ENCODE data around the gene COQ4.

Gene COQ4

DNA sequence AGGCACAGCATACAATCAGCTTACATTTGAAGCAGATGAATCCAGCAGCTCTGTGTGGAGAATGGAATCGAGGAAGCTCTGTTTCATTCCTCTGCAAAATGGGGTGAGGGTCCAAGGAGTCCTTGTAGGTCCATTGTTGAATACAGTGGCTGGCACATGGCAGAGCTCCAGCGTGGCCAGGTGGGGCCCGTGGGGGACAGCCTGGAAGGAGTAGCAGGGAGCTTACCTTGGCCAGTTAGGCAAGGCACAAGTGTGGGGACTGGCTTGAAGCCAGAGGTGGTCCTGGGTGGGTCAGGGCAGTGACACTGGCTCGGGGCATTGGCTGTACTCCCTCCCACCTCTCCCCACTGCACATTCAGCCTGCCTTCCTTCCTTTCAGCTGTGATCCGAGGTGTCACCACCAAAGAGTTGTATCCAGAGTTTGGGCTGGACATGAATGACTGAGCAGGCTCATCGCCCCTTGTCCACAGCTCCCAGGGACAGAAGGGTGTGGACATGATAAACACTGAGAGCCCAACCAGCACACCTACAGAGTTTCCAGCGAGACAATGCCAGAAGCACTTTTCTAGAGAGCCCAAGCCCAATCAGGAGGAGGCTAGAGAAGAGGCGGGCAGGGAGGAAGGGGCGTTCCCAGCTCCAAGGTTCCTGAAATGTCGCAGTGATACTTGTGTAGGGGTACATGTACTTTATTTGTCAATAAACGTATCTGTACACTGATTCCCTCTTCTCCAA is 34.2 kb upstream of the COQ4 start:
- H2BK5ac ChIP-seq (ENCODE audit: low read length): no peak overlapping the region
- H3K79me2 ChIP-seq (ENCODE audit: control insufficient read depth, insufficient read depth, low read length): no peaks in the 10 kb centered on the region
- H3K27me3 ChIP-seq (ENCODE audit: insufficient read depth, low read length, poor library complexity): no peaks in the 10 kb centered on the region
- H4K5ac ChIP-seq (ENCODE audit: low read length): no peak overlapping the region
- no peak overlapping the region for H3K27ac ChIP-seq (ENCODE audit: low read depth, low read length)
- no peak for DNase-seq
- H2AK5ac ChIP-seq (ENCODE audit: low read length): no peak overlapping the region
- H3K4me1 ChIP-seq (ENCODE audit: control insufficient read depth, low read depth, low read length): no peaks in the 10 kb centered on the region
- H4K8ac ChIP-seq (ENCODE audit: low read depth, low read length): no peak overlapping the region
- no peak overlapping the region for H3K56ac ChIP-seq (ENCODE audit: low read length)
- H3K23ac ChIP-seq (ENCODE audit: low read length): no peak overlapping the region
- no CpG with 5 or more reads among the region's 11 CpGs for WGBS (ENCODE audit: extremely low coverage, insufficient coverage, low lambda C conversion rate)
- no peak overlapping the region for H2BK120ac ChIP-seq (ENCODE audit: low read depth, low read length)
- no peak overlapping the region for H3K18ac ChIP-seq (ENCODE audit: low read length)
- H3K79me1 ChIP-seq (ENCODE audit: low read length): no peaks in the 10 kb centered on the region
- no peak overlapping the region for H3K4me3 ChIP-seq (ENCODE audit: low read length)
- H3K4ac ChIP-seq (ENCODE audit: low read depth, low read length): no peak overlapping the region
- no peak overlapping the region for H2BK15ac ChIP-seq (replicated peaks; ENCODE audit: low read depth)
- no peak overlapping the region for H3K9ac ChIP-seq (ENCODE audit: low read length)
- no peak overlapping the region for H3K4me2 ChIP-seq (ENCODE audit: low read length)
- H3K36me3 ChIP-seq (ENCODE audit: control insufficient read depth, insufficient read depth, low read length): no peaks in the 10 kb centered on the region

DNA sequence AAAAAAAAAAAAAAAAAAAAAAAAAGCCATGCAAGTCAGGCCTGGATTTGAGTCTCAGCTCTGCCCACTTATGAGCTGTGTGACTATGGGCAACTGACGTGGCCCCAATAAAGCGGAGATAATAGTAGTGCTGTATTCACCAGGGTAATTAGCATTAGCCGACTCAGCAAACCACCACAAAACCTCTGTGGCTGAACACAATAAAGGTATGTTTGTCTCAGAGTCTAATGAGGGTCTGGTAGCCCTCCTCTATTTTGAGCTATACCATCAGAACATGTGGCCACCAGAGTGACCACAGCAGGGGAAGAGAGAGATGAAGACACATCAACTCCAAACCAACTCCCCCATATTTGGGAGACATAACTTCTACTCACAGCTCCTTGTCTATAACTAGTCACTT is 30.6 kb upstream of the COQ4 start:
- no peak overlapping the region for H3K4me3 ChIP-seq (ENCODE audit: low read length)
- no peak overlapping the region for H3K18ac ChIP-seq (ENCODE audit: low read length)
- H3K79me1 ChIP-seq (ENCODE audit: low read length): no peaks in the 10 kb centered on the region
- no peaks in the 10 kb centered on the region for H3K27me3 ChIP-seq (ENCODE audit: insufficient read depth, low read length, poor library complexity)
- no CpG with 5 or more reads among the region's 3 CpGs for WGBS (ENCODE audit: extremely low coverage, insufficient coverage, low lambda C conversion rate)
- H4K8ac ChIP-seq (ENCODE audit: low read depth, low read length): no peak overlapping the region
- H4K5ac ChIP-seq (ENCODE audit: low read length): no peak overlapping the region
- no peaks in the 10 kb centered on the region for H3K79me2 ChIP-seq (ENCODE audit: control insufficient read depth, insufficient read depth, low read length)
- H3K36me3 ChIP-seq (ENCODE audit: control insufficient read depth, insufficient read depth, low read length): no peaks in the 10 kb centered on the region
- H2BK5ac ChIP-seq (ENCODE audit: low read length): no peak overlapping the region
- H3K9ac ChIP-seq (ENCODE audit: low read length): no peak overlapping the region
- no peak overlapping the region for H3K23ac ChIP-seq (ENCODE audit: low read length)
- no peak overlapping the region for H3K56ac ChIP-seq (ENCODE audit: low read length)
- no peak overlapping the region for H2AK5ac ChIP-seq (ENCODE audit: low read length)
- no peak overlapping the region for H2BK15ac ChIP-seq (replicated peaks; ENCODE audit: low read depth)
- H3K27ac ChIP-seq (ENCODE audit: low read depth, low read length): no peak overlapping the region
- no peak overlapping the region for H3K4me2 ChIP-seq (ENCODE audit: low read length)
- H3K4ac ChIP-seq (ENCODE audit: low read depth, low read length): no peak overlapping the region
- DNase-seq: no peak
- no peak overlapping the region for H2BK120ac ChIP-seq (ENCODE audit: low read depth, low read length)
- H3K4me1 ChIP-seq (ENCODE audit: control insufficient read depth, low read depth, low read length): no peaks in the 10 kb centered on the region

DNA sequence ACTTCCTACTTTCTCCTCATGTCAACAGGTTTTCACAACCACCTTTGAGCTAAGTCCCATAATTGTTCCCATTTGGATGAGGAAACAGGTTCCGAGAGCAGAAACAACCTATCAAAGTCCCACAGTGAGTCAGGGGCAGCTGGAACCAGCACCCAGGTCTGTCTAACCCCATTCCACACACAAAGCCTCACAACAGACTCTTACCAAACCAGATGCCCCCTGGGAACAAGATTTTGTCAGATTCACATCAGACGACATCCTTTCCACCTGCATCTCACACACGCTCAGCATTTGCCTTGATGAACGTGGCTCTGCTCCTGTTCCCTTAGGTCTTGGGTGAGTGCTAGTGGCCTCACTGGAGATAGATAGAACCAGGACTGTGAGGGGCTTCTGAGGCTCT is 29.5 kb upstream of the COQ4 start:
- Histone ChIP-seq H3K56ac (ENCODE audit: low read length) (no peak overlapping the region), H3K9ac (ENCODE audit: low read length) (no peak overlapping the region), H3K79me1 (ENCODE audit: low read length) (no peaks in the 10 kb centered on the region), H3K4me2 (ENCODE audit: low read length) (no peak overlapping the region), H2BK15ac (replicated peaks; ENCODE audit: low read depth) (no peak overlapping the region), H2BK5ac (ENCODE audit: low read length) (no peak overlapping the region), H4K8ac (ENCODE audit: low read depth, low read length) (no peak overlapping the region), H3K4ac (ENCODE audit: low read depth, low read length) (no peak overlapping the region), H3K27ac (ENCODE audit: low read depth, low read length) (no peak overlapping the region), H3K23ac (ENCODE audit: low read length) (no peak overlapping the region), H3K36me3 (ENCODE audit: control insufficient read depth, insufficient read depth, low read length) (no peaks in the 10 kb centered on the region), H3K79me2 (ENCODE audit: control insufficient read depth, insufficient read depth, low read length) (no peaks in the 10 kb centered on the region), H3K18ac (ENCODE audit: low read length) (no peak overlapping the region), H3K27me3 (ENCODE audit: insufficient read depth, low read length, poor library complexity) (no peaks in the 10 kb centered on the region), H3K4me3 (ENCODE audit: low read length) (no peak overlapping the region), H2AK5ac (ENCODE audit: low read length) (no peak overlapping the region), H4K5ac (ENCODE audit: low read length) (no peak overlapping the region), H3K4me1 (ENCODE audit: control insufficient read depth, low read depth, low read length) (no peaks in the 10 kb centered on the region), H2BK120ac (ENCODE audit: low read depth, low read length) (no peak overlapping the region)
- no CpG with 5 or more reads among the region's 4 CpGs for WGBS (ENCODE audit: extremely low coverage, insufficient coverage, low lambda C conversion rate)
- no peak for DNase-seq

DNA sequence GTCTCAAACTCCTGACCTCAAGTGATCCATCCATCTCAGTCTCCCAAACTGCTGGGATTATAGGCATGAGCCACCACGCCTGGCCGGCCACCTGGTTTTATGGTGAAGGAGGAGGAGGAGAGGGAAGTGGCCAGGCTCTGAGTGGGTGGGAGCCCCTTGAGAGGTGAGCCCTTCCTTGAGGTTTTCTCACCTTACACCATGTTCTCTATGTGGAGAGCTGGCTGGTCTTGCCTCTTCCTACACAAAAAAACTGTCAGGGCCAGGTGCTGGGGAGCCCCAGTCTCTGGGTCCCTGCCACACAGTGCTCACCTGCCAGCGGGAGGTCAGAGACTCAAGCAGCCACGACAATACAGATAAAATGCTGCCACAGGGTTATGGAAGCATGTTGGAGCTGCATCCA is 28.5 kb upstream of the COQ4 start:
- Histone ChIP-seq H3K18ac (ENCODE audit: low read length) (no peak overlapping the region), H2BK5ac (ENCODE audit: low read length) (no peak overlapping the region), H3K27me3 (ENCODE audit: insufficient read depth, low read length, poor library complexity) (no peaks in the 10 kb centered on the region), H3K56ac (ENCODE audit: low read length) (no peak overlapping the region), H3K4ac (ENCODE audit: low read depth, low read length) (no peak overlapping the region), H4K5ac (ENCODE audit: low read length) (no peak overlapping the region), H2AK5ac (ENCODE audit: low read length) (no peak overlapping the region), H2BK15ac (replicated peaks; ENCODE audit: low read depth) (no peak overlapping the region), H3K4me1 (ENCODE audit: control insufficient read depth, low read depth, low read length) (no peaks in the 10 kb centered on the region), H3K4me3 (ENCODE audit: low read length) (no peak overlapping the region), H3K27ac (ENCODE audit: low read depth, low read length) (no peak overlapping the region), H3K4me2 (ENCODE audit: low read length) (no peak overlapping the region), H3K79me2 (ENCODE audit: control insufficient read depth, insufficient read depth, low read length) (no peaks in the 10 kb centered on the region), H3K9ac (ENCODE audit: low read length) (no peak overlapping the region), H3K23ac (ENCODE audit: low read length) (no peak overlapping the region), H2BK120ac (ENCODE audit: low read depth, low read length) (no peak overlapping the region), H4K8ac (ENCODE audit: low read depth, low read length) (no peak overlapping the region), H3K79me1 (ENCODE audit: low read length) (no peaks in the 10 kb centered on the region), H3K36me3 (ENCODE audit: control insufficient read depth, insufficient read depth, low read length) (no peaks in the 10 kb centered on the region)
- WGBS (ENCODE audit: extremely low coverage, insufficient coverage, low lambda C conversion rate): no CpG with 5 or more reads among the region's 4 CpGs
- DNase-seq: no peak

DNA sequence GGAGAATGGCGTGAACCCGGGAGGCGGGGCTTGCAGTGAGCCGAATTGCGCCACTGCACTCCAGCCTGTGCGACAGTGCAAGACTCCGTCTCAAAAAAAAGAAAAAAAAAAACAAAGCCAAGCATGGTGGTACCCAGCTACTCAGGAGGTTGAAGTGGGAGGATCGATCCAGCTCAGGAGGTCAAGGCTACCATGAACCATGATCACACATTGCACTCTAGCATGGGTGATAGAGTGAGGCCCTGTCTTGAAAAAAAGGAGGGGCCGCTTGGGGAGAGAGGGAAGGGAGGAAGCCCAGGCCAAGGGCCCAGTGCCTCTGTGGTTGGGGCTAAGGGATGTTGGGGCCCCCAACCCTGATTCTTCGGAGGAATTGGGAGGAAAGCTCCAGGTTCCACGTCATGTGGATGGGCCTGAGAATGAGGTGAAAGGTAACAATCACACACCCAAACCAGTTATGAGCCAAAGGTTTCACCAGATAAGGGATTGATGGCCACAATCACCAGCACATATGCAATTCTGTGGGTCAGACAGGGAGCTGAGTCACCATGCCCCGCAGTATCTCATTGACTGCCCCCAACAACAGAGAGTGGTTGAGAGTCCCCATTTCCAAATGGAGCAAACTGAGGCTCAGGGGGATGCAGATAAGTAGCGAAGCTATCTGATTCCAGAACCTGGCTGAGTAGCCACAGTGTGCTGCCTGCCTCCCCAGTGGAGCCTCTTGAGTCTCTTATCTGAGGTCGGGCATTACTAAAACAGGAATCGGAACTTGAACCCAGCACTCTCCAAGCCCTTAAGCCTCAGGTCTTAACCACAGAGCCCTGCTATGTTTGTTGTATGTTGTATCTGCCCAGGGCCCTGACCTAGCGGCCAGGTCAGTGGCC is 26.1 kb upstream of the COQ4 start:
- no peaks in the 10 kb centered on the region for H3K27me3 ChIP-seq (ENCODE audit: insufficient read depth, low read length, poor library complexity)
- no peak overlapping the region for H3K23ac ChIP-seq (ENCODE audit: low read length)
- no peak overlapping the region for H2BK120ac ChIP-seq (ENCODE audit: low read depth, low read length)
- H3K4ac ChIP-seq (ENCODE audit: low read depth, low read length): no peak overlapping the region
- WGBS (ENCODE audit: extremely low coverage, insufficient coverage, low lambda C conversion rate): no CpG with 5 or more reads among the region's 16 CpGs
- H3K18ac ChIP-seq (ENCODE audit: low read length): no peak overlapping the region
- H3K27ac ChIP-seq (ENCODE audit: low read depth, low read length): no peak overlapping the region
- no peak for DNase-seq
- H3K79me2 ChIP-seq (ENCODE audit: control insufficient read depth, insufficient read depth, low read length): no peaks in the 10 kb centered on the region
- H2BK5ac ChIP-seq (ENCODE audit: low read length): no peak overlapping the region
- H3K4me2 ChIP-seq (ENCODE audit: low read length): no peak overlapping the region
- H3K9ac ChIP-seq (ENCODE audit: low read length): no peak overlapping the region
- H2AK5ac ChIP-seq (ENCODE audit: low read length): no peak overlapping the region
- no peaks in the 10 kb centered on the region for H3K4me1 ChIP-seq (ENCODE audit: control insufficient read depth, low read depth, low read length)
- no peak overlapping the region for H4K8ac ChIP-seq (ENCODE audit: low read depth, low read length)
- H3K56ac ChIP-seq (ENCODE audit: low read length): no peak overlapping the region
- H2BK15ac ChIP-seq (replicated peaks; ENCODE audit: low read depth): no peak overlapping the region
- no peaks in the 10 kb centered on the region for H3K79me1 ChIP-seq (ENCODE audit: low read length)
- H4K5ac ChIP-seq (ENCODE audit: low read length): no peak overlapping the region
- no peaks in the 10 kb centered on the region for H3K36me3 ChIP-seq (ENCODE audit: control insufficient read depth, insufficient read depth, low read length)
- no peak overlapping the region for H3K4me3 ChIP-seq (ENCODE audit: low read length)

Data from mesendoderm (in vitro differentiated cells).